K562 (cell line): ENCODE measurements around the gene CLASP2. TPM values are rescaled to one million over a fixed set of nuclear protein-coding genes. Genes with fewer than 3 reads are reported as not detected.

Source experiments
- BCL6 ChIP-seq: fragments of 250-450 bp; sonication (Bioruptor Pico); IDR thresholded peaks from 2 replicates; pipeline ENCODE4 v1.4.0; 2020
- BRD9 ChIP-seq: fragments of 450-650 bp; IDR thresholded peaks from 2 replicates; pipeline ENCODE4 v1.6.1; 2018; ENCODE audit warnings: low read depth; ENCODE audit not compliant: partially characterized antibody
- FOXJ3 ChIP-seq: sonication (generic); formaldehyde crosslinking; IDR thresholded peaks from 2 replicates; pipeline ENCODE4 v1.4.0; 2020; ENCODE audit warnings: mild to moderate bottlenecking, missing genetic modification reagents
- FOXP4 ChIP-seq: sonication (generic); formaldehyde crosslinking; IDR thresholded peaks from 2 replicates; pipeline ENCODE4 v1.8.0; 2022; ENCODE audit warnings: mild to moderate bottlenecking, missing genetic modification reagents, borderline replicate concordance
- HEY1 ChIP-seq: fragments of 250-450 bp; sonication (Bioruptor Pico); IDR thresholded peaks from 2 replicates; pipeline ENCODE4 v1.5.0; 2020; ENCODE audit warnings: mild to moderate bottlenecking, moderate library complexity, borderline replicate concordance
- HNRNPLL ChIP-seq: fragments of 200-400 bp; formaldehyde crosslinking; IDR thresholded peaks from 2 replicates; pipeline ENCODE4 v1.6.1; 2017; ENCODE audit warnings: low read length, low read depth, mild to moderate bottlenecking; ENCODE audit not compliant: poor library complexity, severe bottlenecking
- HOXB6 ChIP-seq: fragments of 250-450 bp; sonication (Bioruptor Pico); IDR thresholded peaks from 2 replicates; pipeline ENCODE4 v1.5.1; 2022; ENCODE audit warnings: mild to moderate bottlenecking, borderline replicate concordance
- ID3 ChIP-seq, 2 experiments: fragments of 250-450 bp in 1 of 2; fragments of 450-650 bp in 1 of 2; sonication (Bioruptor Pico) in 1 of 2; IDR thresholded peaks; 2 replicates each; pipeline versions ENCODE4 v1.6.1 to v1.8.0; 2016 to 2021; ENCODE audit warnings: mild to moderate bottlenecking in 2 of 2, moderate library complexity in 2 of 2, missing compliant biosample characterization in 1 of 2, missing genetic modification characterization in 1 of 2
- JUND ChIP-seq, 2 experiments: IDR thresholded peaks; 2 replicates in 1 of 2; 3 replicates in 1 of 2; pipeline ENCODE4 v1.6.1; 2011; ENCODE audit warnings: borderline replicate concordance in 2 of 2, low read depth in 2 of 2, low read length in 2 of 2, improper control_type of control experiment in 1 of 2, missing biosample characterization in 1 of 2, missing genetic modification characterization in 1 of 2, missing genetic modification reagents in 1 of 2
- KDM5B ChIP-seq: fragments of 200-600 bp; sonication (generic); IDR thresholded peaks from 2 replicates; pipeline ENCODE4 v1.6.1; 2012; ENCODE audit warnings: low read depth, mild to moderate bottlenecking, moderate library complexity, low read length, control low read depth, inconsistent platforms; ENCODE audit not compliant: insufficient replicate concordance
- NCOA6 ChIP-seq: fragments of 450-650 bp; IDR thresholded peaks from 2 replicates; pipeline ENCODE4 v1.6.1; 2017; ENCODE audit warnings: mild to moderate bottlenecking
- NFXL1 ChIP-seq: fragments of 450-650 bp; formaldehyde crosslinking; IDR thresholded peaks from 2 replicates; pipeline ENCODE4 v1.4.0; 2021; ENCODE audit warnings: mild to moderate bottlenecking
- PCBP1 ChIP-seq: fragments of 200-400 bp; formaldehyde crosslinking; IDR thresholded peaks from 2 replicates; pipeline ENCODE4 v1.6.1; 2018; ENCODE audit warnings: mild to moderate bottlenecking, low read depth, low read length; ENCODE audit not compliant: poor library complexity, severe bottlenecking
- PHB2 ChIP-seq: fragments of 450-650 bp; IDR thresholded peaks from 2 replicates; pipeline ENCODE4 v1.6.1; 2017; ENCODE audit warnings: low read depth
- POLR2G ChIP-seq: fragments of 200-400 bp; formaldehyde crosslinking; IDR thresholded peaks from 2 replicates; pipeline ENCODE4 v1.6.1; 2017; ENCODE audit warnings: low read depth, mild to moderate bottlenecking, antibody characterized with exemption, low read length, moderate library complexity
- RNF2 ChIP-seq: sonication (generic); IDR thresholded peaks from 2 replicates; pipeline ENCODE4 v1.6.1; 2016
- SFPQ ChIP-seq: fragments of 200-400 bp; formaldehyde crosslinking; IDR thresholded peaks from 2 replicates; pipeline ENCODE4 v1.6.1; 2017; ENCODE audit warnings: mild to moderate bottlenecking, low read depth, low read length, moderate library complexity
- SRSF9 ChIP-seq: fragments of 200-400 bp; formaldehyde crosslinking; IDR thresholded peaks from 2 replicates; pipeline ENCODE4 v1.6.1; 2017; ENCODE audit warnings: low read depth, low read length, borderline replicate concordance
- TAF1 ChIP-seq: IDR thresholded peaks from 2 replicates; pipeline ENCODE4 v1.6.1; 2011; ENCODE audit warnings: mild to moderate bottlenecking, low read length, moderate library complexity; ENCODE audit not compliant: insufficient read depth, control insufficient read depth, severe bottlenecking; ENCODE audit errors: extremely low read depth
- YY1 ChIP-seq, 3 experiments: IDR thresholded peaks; 2 replicates each; pipeline ENCODE4 v1.6.1; 2011; ENCODE audit warnings: low read length in 2 of 3, mild to moderate bottlenecking in 2 of 3, moderate library complexity in 2 of 3, borderline replicate concordance in 1 of 3, control low read depth in 1 of 3, low read depth in 1 of 3; ENCODE audit not compliant: insufficient read depth in 3 of 3, insufficient replicate concordance in 2 of 3, control insufficient read depth in 1 of 3, insufficient read length in 1 of 3; ENCODE audit errors: extremely low read depth in 1 of 3
- ZEB2 ChIP-seq: fragments of 450-650 bp; IDR thresholded peaks from 2 replicates; pipeline ENCODE4 v1.6.1; 2016
- ZNF197 ChIP-seq: fragments of 200-800 bp; sonication (Bioruptor generic); IDR thresholded peaks from 2 replicates; pipeline ENCODE4 v1.6.1; 2016; ENCODE audit warnings: low read depth, missing genetic modification characterization, missing compliant biosample characterization
- ZNF695 ChIP-seq: fragments of 450-650 bp; formaldehyde crosslinking; IDR thresholded peaks from 2 replicates; pipeline ENCODE4 v1.4.0; 2020; ENCODE audit warnings: mild to moderate bottlenecking, moderate library complexity
- polyA plus RNA-seq, 8 experiments: library from polyadenylated mRNA; depleted of rRNA in 4 of 8; stranded (reverse) in 5 of 8; unstranded in 3 of 8; fragments of >200 nt; fragmentation: Nextera tagmentation in 2 of 8; fragmentation: Illumina TruSeq in 1 of 8; extraction: Ambion mirVana in 2 of 8; extraction: Trizol in 1 of 8; gene quantifications; 2 replicates each; pipeline versions ENCODE4 v1.2.1 to v1.2.3, GENCODE V29; 2011 to 2014; ENCODE audit warnings: inconsistent platforms in 1 of 8, missing spikeins in 1 of 8
- total RNA-seq, 7 experiments: library from RNA; depleted of rRNA in 6 of 7; stranded (reverse); fragments of >200 nt in 6 of 7; fragmentation: Illumina TruSeq in 2 of 7; extraction: Trizol in 2 of 7; gene quantifications; 2 replicates each; pipeline versions ENCODE4 v1.2.1 to v1.2.3, GENCODE V29; 2011 to 2021; ENCODE audit warnings: low replicate concordance in 1 of 7

CLASP2 gene
- total and polyA plus RNA-seq, 9 of the 15 experiments (the other 6 are each of a cell fraction or from before 2014, with no cell fraction given): 13.5 to 107 (median 71.8) TPM

GRCh38 chr3:33717616-33717865, 513 bp downstream of the CLASP2 start (continued):
- TF ChIP-seq SFPQ (no peak), HOXB6 (CRISPR knock-in tag) (no peak), HNRNPLL (no peak), NCOA6 (no peak), BCL6 (no peak), KDM5B (no peak), ZEB2 (no peak; the same call in 1 of the 2 replicates), HEY1 (CRISPR knock-in tag) (no peak), POLR2G (no peak), ZNF695 (CRISPR knock-in tag) (no peak), SRSF9 (no peak), PHB2 (no peak), FOXP4 (CRISPR knock-in tag) (no peak; the same call in 1 of the 2 replicates), TAF1 (no peak), RNF2 (no peak), FOXJ3 (CRISPR knock-in tag) (no peak), NFXL1 (CRISPR knock-in tag) (no peak), BRD9 (no peak), ID3 (CRISPR knock-in tag; IDR thresholded peaks at IDR 0.05) (no peak), ID3 (tag; IDR thresholded peaks at IDR 0.05) (no peak), PCBP1 (peak; percentile 6), ZNF197 (no peak), YY1 (IDR thresholded peaks at IDR 0.05; ENCODE audit: borderline replicate concordance in 1 of 3, control insufficient read depth in 1 of 3, extremely low read depth in 1 of 3, insufficient read depth in 3 of 3, insufficient read length in 1 of 3, insufficient replicate concordance in 2 of 3, low read depth in 1 of 3, low read length in 2 of 3) (no peak), JUND (IDR thresholded peaks at IDR 0.05; ENCODE audit: borderline replicate concordance, low read depth, low read length) (no peak), JUND (tag; IDR thresholded peaks at IDR 0.05; ENCODE audit: borderline replicate concordance, low read depth, low read length) (no peak)
